DOHH2 (cell line): Measurements from ENCODE around the gene RNF144A.

Experiments used
- CTCF ChIP-seq: fragments of 200-600 bp; sonication (generic); IDR thresholded peaks from one replicate; pipeline ENCODE4 v1.5.1; 2014; ENCODE audit warnings: antibody characterized with exemption, mild to moderate bottlenecking, low read depth, low read length; ENCODE audit not compliant: poor library complexity, severe bottlenecking
- EZH2phosphoT487 ChIP-seq: fragments of 200-600 bp; sonication (generic); IDR thresholded peaks from 2 replicates; pipeline ENCODE4 v1.6.1; 2017; ENCODE audit warnings: borderline replicate concordance, mild to moderate bottlenecking, antibody characterized with exemption, low read length, moderate library complexity, mixed read lengths

- TF ChIP-seq CTCF, result no peak
- TF ChIP-seq EZH2phosphoT487, result no peak
These were observed 60.0 kb downstream of the RNF144A start for GRCh38 chr2:6977113-6977741.
